HCT116 (cell line): ENCODE measurements around the gene EFNB2.

Experiments
- ATF3 ChIP-seq: IDR thresholded peaks from 2 replicates; pipeline ENCODE4 v1.6.1; 2012
- CTCF ChIP-seq, 3 experiments: fragments of 200-600 bp in 1 of 3; sonication (generic) in 1 of 3; IDR thresholded peaks in 2 of 3; conservative IDR thresholded peaks in 1 of 3; 2 replicates each; pipeline ENCODE4 v1.5.1; 2012 to 2017; ENCODE audit warnings: low read depth in 2 of 3, low read length in 2 of 3, antibody characterized with exemption in 1 of 3, borderline replicate concordance in 1 of 3, control low read depth in 1 of 3, mild to moderate bottlenecking in 1 of 3, mixed read lengths in 1 of 3, mixed run types in 1 of 3, moderate library complexity in 1 of 3; ENCODE audit not compliant: insufficient read depth in 1 of 3
- EZH2 ChIP-seq: fragments of 200-600 bp; sonication (generic); IDR thresholded peaks from 2 replicates; pipeline ENCODE4 v1.6.1; 2017; ENCODE audit warnings: antibody characterized with exemption, mixed run types
- JUND ChIP-seq: IDR thresholded peaks from 2 replicates; pipeline ENCODE4 v1.6.1; 2012
- POLR2A ChIP-seq: IDR thresholded peaks from 2 replicates; pipeline ENCODE4 v1.7.0; 2011; ENCODE audit warnings: borderline replicate concordance; ENCODE audit not compliant: insufficient read depth, insufficient read length; ENCODE audit errors: extremely low read depth
- POLR2AphosphoS5 ChIP-seq: IDR thresholded peaks from 2 replicates; pipeline ENCODE4 v1.6.1; 2011; ENCODE audit warnings: mild to moderate bottlenecking, low read depth, low read length, moderate library complexity
- SIN3A ChIP-seq: IDR thresholded peaks from 2 replicates; pipeline ENCODE4 v1.6.1; 2012; ENCODE audit warnings: low read depth
- ZNF274 ChIP-seq: fragments of 200-500 bp; sonication (Bioruptor generic); IDR thresholded peaks from 2 replicates; pipeline ENCODE4 v1.6.1; 2014; ENCODE audit warnings: mild to moderate bottlenecking, low read depth, low read length, inconsistent platforms

- TF ChIP-seq POLR2AphosphoS5 = no peak
- no peak for TF ChIP-seq CTCF (IDR thresholded peaks at IDR 0.05 in 2 of 3, conservative IDR thresholded peaks at IDR 0.05 in 1 of 3; ENCODE audit: borderline replicate concordance in 1 of 3, insufficient read depth in 1 of 3, low read depth in 2 of 3, low read length in 2 of 3)
- no peak for TF ChIP-seq SIN3A
- TF ChIP-seq POLR2A = no peak
- no peak for TF ChIP-seq EZH2
- no peak for TF ChIP-seq JUND
- no peak for TF ChIP-seq ATF3
- no peak for TF ChIP-seq ZNF274
These were observed 57.3 kb downstream of the EFNB2 start for GRCh38 chr13:106478116-106478515.
